ENCODE data around the gene TIMM10B. TPM values are rescaled to one million over a fixed set of nuclear protein-coding genes. Genes with fewer than 3 reads are reported as not detected.

TIMM10B gene
- total RNA-seq, 4 donors from 2014 or later, result 17.0 to 40.2 (median 29.6) TPM

GRCh38 chr11:6474413-6474792, 6.9 kb upstream of the TIMM10B start:
- WGBS, 2 donors, result 15 to 16% methylated on average over 7 of the region's 7 CpGs
- no peak for TF ChIP-seq POLR2A (IDR thresholded peaks at IDR 0.05)
- TF ChIP-seq, protein P1, sequence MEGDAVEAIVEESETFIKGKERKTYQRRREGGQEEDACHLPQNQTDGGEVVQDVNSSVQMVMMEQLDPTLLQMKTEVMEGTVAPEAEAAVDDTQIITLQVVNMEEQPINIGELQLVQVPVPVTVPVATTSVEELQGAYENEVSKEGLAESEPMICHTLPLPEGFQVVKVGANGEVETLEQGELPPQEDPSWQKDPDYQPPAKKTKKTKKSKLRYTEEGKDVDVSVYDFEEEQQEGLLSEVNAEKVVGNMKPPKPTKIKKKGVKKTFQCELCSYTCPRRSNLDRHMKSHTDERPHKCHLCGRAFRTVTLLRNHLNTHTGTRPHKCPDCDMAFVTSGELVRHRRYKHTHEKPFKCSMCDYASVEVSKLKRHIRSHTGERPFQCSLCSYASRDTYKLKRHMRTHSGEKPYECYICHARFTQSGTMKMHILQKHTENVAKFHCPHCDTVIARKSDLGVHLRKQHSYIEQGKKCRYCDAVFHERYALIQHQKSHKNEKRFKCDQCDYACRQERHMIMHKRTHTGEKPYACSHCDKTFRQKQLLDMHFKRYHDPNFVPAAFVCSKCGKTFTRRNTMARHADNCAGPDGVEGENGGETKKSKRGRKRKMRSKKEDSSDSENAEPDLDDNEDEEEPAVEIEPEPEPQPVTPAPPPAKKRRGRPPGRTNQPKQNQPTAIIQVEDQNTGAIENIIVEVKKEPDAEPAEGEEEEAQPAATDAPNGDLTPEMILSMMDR (IDR thresholded peaks at IDR 0.05), result no peak

DNA sequence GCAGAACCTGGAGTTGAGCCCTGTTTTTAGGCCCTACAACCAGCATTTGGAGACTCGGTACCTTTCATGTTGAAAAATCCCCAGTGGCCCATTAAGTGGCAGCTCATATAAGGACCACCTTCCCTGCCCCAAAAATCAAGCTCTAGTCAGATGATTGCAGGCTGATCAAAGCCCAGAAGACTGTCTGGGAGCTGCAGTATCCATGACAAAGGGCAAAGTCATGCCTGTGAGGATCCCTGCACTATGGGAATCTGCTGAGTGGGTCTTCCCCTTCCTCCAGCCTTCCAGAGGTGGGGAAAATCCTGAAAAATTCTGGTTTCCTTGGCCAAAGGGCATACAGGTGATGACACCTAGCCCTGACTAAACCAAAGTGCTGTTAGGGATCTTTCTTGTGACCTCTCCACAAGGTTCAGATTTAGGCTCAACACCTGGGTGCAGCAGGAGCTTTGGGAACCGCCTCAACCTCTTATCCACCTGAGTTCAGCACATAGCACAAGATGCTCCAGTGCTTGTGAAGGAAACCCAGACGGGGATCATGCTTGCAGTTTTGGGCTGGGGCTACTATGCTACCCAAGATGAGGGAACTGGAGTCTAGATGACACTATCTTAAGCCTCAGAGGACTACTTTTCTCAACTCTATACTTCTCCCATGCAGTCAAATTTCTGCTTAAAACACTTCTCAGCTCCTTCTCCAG, 6.3 kb upstream of the TIMM10B start:
- 50 to 59% methylated on average over 1 to 3 of the region's 3 CpGs for WGBS, 2 donors
- Histone ChIP-seq H3K36me3 (peaks cover 10 to 31% (median 14%) of the 10 kb centered on the region in 3 donors), H3K27me3 (no peaks in the 10 kb centered on the region), H3K9me3 (no peaks in the 10 kb centered on the region), H3K27ac (peak overlapping the region in 3 of 4 donors; percentile 91 to 97 (median 96)), H3K4me1 (peaks cover 16 to 48% (median 17%) of the 10 kb centered on the region in 3 donors), H3K4me3 (peak overlapping the region in 1 of 4 donors; percentile 94)
- intact Hi-C loops (cut with DNase I), result no loop called here
- TF ChIP-seq, protein P1 (IDR thresholded peaks at IDR 0.05), result no peak
- no peak for DNase-seq

More at GRCh38 chr11:6474413-6474792, 6.9 kb upstream of the TIMM10B start:
- peaks cover 10 to 28% (median 14%) of the 10 kb centered on the region in 3 donors for H3K36me3 ChIP-seq
- no peak for DNase-seq
- intact Hi-C loops (cut with DNase I), result no loop called here
- no peaks in the 10 kb centered on the region for H3K27me3 ChIP-seq
- peak overlapping the region; percentile 91 to 97 (median 94) for H3K27ac ChIP-seq
- H3K4me3 ChIP-seq, result peak overlapping the region; percentile 60 to 94 (median 82)
- no peaks in the 10 kb centered on the region for H3K9me3 ChIP-seq
- peaks cover 13 to 48% (median 16%) of the 10 kb centered on the region in 3 donors for H3K4me1 ChIP-seq

DNA sequence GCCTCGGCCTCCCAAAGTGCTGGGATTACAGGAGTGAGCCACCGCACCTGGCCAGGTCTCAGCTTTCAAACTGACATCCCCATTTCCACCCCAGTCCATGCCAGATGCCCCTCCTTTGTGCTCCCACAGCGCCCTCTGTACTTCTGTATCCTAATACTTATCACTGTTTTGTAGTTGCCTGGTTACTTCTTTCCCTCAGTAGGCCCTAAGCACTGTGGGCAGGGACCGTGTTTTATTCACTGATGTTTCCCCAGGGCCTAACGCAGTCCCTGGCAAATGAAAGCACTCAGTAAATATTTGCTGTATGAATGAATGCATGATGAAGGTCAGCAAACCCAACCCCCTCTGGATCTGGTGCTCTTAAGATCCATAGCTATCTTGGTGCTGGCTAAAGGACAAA, 5.4 kb upstream of the TIMM10B start:
- Histone ChIP-seq H3K27ac (no peak overlapping the region), H3K36me3 (peaks cover 10 to 31% (median 14%) of the 10 kb centered on the region in 3 donors), H3K9me3 (no peaks in the 10 kb centered on the region), H3K27me3 (no peaks in the 10 kb centered on the region), H3K4me1 (peaks cover 23 to 53% (median 25%) of the 10 kb centered on the region in 3 donors), H3K4me3 (no peak overlapping the region)
- intact Hi-C loops (cut with DNase I), result no loop called here
- 60 to 72% methylated on average over 5 of the region's 5 CpGs for WGBS, 2 donors
- TF ChIP-seq, protein P1 (IDR thresholded peaks at IDR 0.05), result no peak
- TF ChIP-seq POLR2A (IDR thresholded peaks at IDR 0.05), result no peak
- DNase-seq, result no peak

DNA sequence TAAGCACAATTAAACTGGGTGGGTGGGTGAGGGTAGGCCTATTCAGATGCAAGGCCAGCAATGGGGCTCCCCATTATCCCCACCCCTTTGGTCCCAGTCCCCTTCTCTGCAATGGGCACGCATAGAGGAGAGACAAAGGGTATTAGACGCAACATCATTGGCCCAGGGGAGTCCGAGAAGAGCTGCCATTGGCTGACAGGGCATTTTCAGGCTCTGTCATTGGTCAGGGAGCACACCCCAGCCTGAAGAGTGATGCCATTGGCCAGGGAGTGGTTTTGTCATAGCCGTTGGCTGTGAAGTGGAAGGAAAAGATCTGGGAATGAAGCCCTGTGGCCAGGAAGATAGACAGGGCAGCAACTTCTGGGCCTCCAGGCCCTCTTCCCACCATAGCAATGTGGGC, 4.7 kb upstream of the TIMM10B start:
- 93% methylated on average over 3 of the region's 4 CpGs; no CpG with 5 or more reads in 1 of the 2 donors for WGBS, 2 donors
- H3K9me3 ChIP-seq, result no peaks in the 10 kb centered on the region
- intact Hi-C loops (cut with DNase I), result no loop called here
- no peak overlapping the region for H3K27ac ChIP-seq
- no peak for DNase-seq
- no peak overlapping the region for H3K4me3 ChIP-seq
- TF ChIP-seq POLR2A (IDR thresholded peaks at IDR 0.05), result no peak
- TF ChIP-seq, protein P1 (IDR thresholded peaks at IDR 0.05), result no peak
- no peaks in the 10 kb centered on the region for H3K27me3 ChIP-seq
- H3K36me3 ChIP-seq, result peaks cover 10 to 31% (median 14%) of the 10 kb centered on the region in 3 donors
- H3K4me1 ChIP-seq, result peaks cover 23 to 51% (median 25%) of the 10 kb centered on the region in 3 donors

- peaks cover 10 to 63% (median 14%) of the 10 kb centered on the region in 3 donors for H3K36me3 ChIP-seq
- no peak for DNase-seq
- H3K27ac ChIP-seq, result peak overlapping the region; percentile 93 to 97 (median 94)
- no peaks in the 10 kb centered on the region for H3K9me3 ChIP-seq
- H3K4me1 ChIP-seq, result peaks cover 20 to 43% (median 21%) of the 10 kb centered on the region in 3 donors
- no peaks in the 10 kb centered on the region for H3K27me3 ChIP-seq
- 46 to 49% methylated on average over 8 to 9 of the region's 9 CpGs for WGBS, 2 donors
- no peak for TF ChIP-seq POLR2A (IDR thresholded peaks at IDR 0.05)
- TF ChIP-seq, protein P1 (IDR thresholded peaks at IDR 0.05), result no peak
- peak overlapping the region; percentile 62 to 91 (median 76) for H3K4me3 ChIP-seq
- intact Hi-C loops (cut with DNase I), result loop anchor here (10.0 kb wide), 1 partner anchor 134 kb away; the partner anchor contains the start of genes TAF10 and TPP1
Observed at GRCh38 chr11:6480299-6480914, 894 bp upstream of the TIMM10B start.

Measured in esophagus squamous epithelium (tissue), 5 donors.